Heart left ventricle (tissue), 16 donors: Measurements from ENCODE around the gene MAD2L1. TPM values are rescaled to one million over a fixed set of nuclear protein-coding genes. Genes with fewer than 3 reads are reported as not detected.

Experiments used
- ATAC-seq, 4 donors: fragments of 200-7000 bp; cut with Tn5 transposase; one replicate each; pipeline ENCODE4 v1.9.1; 2020 to 2022; ENCODE audit warnings: moderate library complexity in 4 of 4, mild to moderate bottlenecking in 3 of 4, moderate number of reproducible peaks in 1 of 4
- DNase-seq, 5 donors: peaks; one replicate each; pipeline ENCODE4 v3.0.0-alpha.2; 2020
- H3K27ac ChIP-seq, 12 donors: fragments of 200-600 bp; sonication (generic) in 4 of 12; one replicate each; pipeline versions ENCODE4 v1.5.0 to v1.8.0; 2016 to 2022; ENCODE audit warnings: mild to moderate bottlenecking in 2 of 12
- H3K27me3 ChIP-seq, 9 donors: fragments of 200-600 bp; sonication (generic) in 2 of 9; one replicate each; pipeline versions ENCODE4 v1.5.1 to v1.8.0; 2016 to 2022; ENCODE audit warnings: mild to moderate bottlenecking in 3 of 9
- H3K36me3 ChIP-seq, 9 donors: fragments of 200-600 bp; sonication (generic) in 2 of 9; one replicate each; pipeline versions ENCODE4 v1.5.0 to v1.8.0; 2018 to 2022; ENCODE audit warnings: mild to moderate bottlenecking in 2 of 9
- H3K4me1 ChIP-seq, 12 donors: fragments of 200-600 bp; sonication (generic) in 4 of 12; one replicate each; pipeline versions ENCODE4 v1.5.0 to v1.8.0; 2016 to 2022; ENCODE audit warnings: mild to moderate bottlenecking in 3 of 12
- H3K4me3 ChIP-seq, 12 donors: fragments of 200-600 bp; sonication (generic) in 4 of 12; one replicate each; pipeline versions ENCODE4 v1.5.0 to v1.8.0; 2017 to 2022; ENCODE audit warnings: mild to moderate bottlenecking in 9 of 12, moderate library complexity in 4 of 12
- H3K9me3 ChIP-seq, 12 donors: fragments of 200-600 bp; sonication (generic) in 4 of 12; one replicate each; pipeline versions ENCODE4 v1.5.0 to v1.8.0; 2016 to 2022; ENCODE audit warnings: mild to moderate bottlenecking in 1 of 12
- POLR2A ChIP-seq, 2 donors: fragments of 450-650 bp; IDR thresholded peaks; one replicate each; pipeline ENCODE4 v1.6.1; 2017; ENCODE audit warnings: antibody characterized with exemption in 2 of 2, mild to moderate bottlenecking in 2 of 2, moderate library complexity in 2 of 2
- WGBS, 4 donors: extraction: QIAGEN DNeasy Blood & Tissue Kit in 2 of 4; methylation state at CpG; one replicate each; pipeline versions ENCODE4 v1.1.5 to v1.1.7; 2013 to 2018; 5-methylcytosine and 5-hydroxymethylcytosine counted together
- intact Hi-C, 10 donors: fragments of 100-400 bp; cut with DNase I; formaldehyde crosslinking; loops; one replicate each; pipeline versions ENCODE4 v1.11.1 to v1.14.2; 2022
- polyA plus RNA-seq, 2 donors: library from polyadenylated mRNA; stranded (reverse); fragments of 200-250 nt; gene quantifications; one replicate each; pipeline ENCODE4 v1.2.3, GENCODE V29; 2013
- total RNA-seq, 9 donors: library from RNA; depleted of rRNA in 2 of 9; stranded (reverse); fragments of >200 nt in 2 of 9; fragmentation: NEBNext Ultra II Directional in 3 of 9; extraction: Animal tissue kit (Norgen Biotek cat#: 25700) in 3 of 9; gene quantifications; one replicate each; pipeline versions ENCODE4 v1.1.0 to v1.2.4, GENCODE V29; 2016 to 2023
- TF ChIP-seq, protein P1 (sequence below), 12 donors: fragments of 200-600 bp; sonication (generic) in 4 of 12; IDR thresholded peaks; one replicate each; pipeline versions ENCODE4 v1.5.0 to v1.8.0; 2018 to 2022; ENCODE audit warnings: antibody characterized with exemption in 12 of 12, mild to moderate bottlenecking in 5 of 12
- donor health status: ischemic (EF 13 %, LVEDD 7.1; RV severe dilation, severe dysfunction).
- donor health status: healthy with polysubstance abuse.
- donor health status: DM: no; HTN: yes; CAD: no.
- donor health status: DM: no; HTN: no; CAD: no.
- donor health status: ischemic (EF 25% LVEDD 6.9; RV normal size, moderate dysfunction).
- donor health status: ischemic (EF 25% LVEDD 5.7; RV mildly dilated, moderate dysfunction).
- donor health status: healthy.
- donor health status: DM: yes; HTN: yes; CAD: no.
- donor health status: ischemic (EF 35%, LVEDD 5.7; RV mildly dilated, moderate dysfunction).
- donor health status: nonischemic (EF 11% LVEDD 7.7; RV severe dilation, severe dysfunction).
- donor health status: DM: yes; HTN: yes; CAD: no.
- donor health status: PGD.
- donor health status: ischemic (EF 29% LVEDD 5.4; RV normal size, mild dysfunction).
- donor health status: nonischemic (EF 23%, LVEDD 6.1; RV moderate dilation, normal function).

MAD2L1 gene
- total and polyA plus RNA-seq, 11 donors: 0.44 to 6.0 (median 1.2) TPM

DNA sequence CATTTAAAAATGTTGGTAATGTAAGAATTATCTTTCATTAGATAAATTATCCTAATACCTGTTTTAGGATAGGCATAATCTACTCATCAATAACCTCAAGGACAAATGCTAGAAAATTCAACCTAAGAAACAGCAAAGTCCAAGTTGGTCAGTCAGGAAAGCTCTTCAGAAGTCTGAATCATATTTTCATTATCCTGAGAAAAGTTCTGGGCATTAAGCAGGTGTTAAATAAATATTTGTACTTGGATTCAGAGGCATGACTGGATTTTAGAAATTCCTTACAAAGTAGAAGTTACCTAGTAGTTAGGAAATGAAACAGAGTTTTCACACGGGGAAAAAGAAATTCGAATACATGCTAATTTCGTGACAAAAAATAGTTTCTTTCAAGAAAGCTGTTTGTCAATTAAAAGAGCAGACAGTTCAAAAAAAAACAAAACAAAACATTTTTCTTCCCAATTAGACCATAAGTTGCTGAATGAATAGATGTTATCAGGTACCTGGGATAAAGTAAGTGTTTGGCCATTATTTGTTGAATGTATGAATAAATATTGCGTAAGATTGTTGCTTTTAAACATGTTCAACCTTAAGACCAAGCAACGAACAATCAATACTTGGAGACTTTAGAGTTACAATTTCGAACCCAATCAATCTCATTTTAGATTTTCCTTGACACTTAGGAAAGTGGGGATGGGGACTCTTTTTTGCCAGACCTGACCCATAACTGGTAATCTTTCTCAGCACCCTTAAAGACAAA is 48.5 kb downstream of the MAD2L1 start:
- no peak for ATAC-seq
- 82 to 87% (median 85%) methylated on average over 6 of the region's 6 CpGs for WGBS, 4 donors

DNA sequence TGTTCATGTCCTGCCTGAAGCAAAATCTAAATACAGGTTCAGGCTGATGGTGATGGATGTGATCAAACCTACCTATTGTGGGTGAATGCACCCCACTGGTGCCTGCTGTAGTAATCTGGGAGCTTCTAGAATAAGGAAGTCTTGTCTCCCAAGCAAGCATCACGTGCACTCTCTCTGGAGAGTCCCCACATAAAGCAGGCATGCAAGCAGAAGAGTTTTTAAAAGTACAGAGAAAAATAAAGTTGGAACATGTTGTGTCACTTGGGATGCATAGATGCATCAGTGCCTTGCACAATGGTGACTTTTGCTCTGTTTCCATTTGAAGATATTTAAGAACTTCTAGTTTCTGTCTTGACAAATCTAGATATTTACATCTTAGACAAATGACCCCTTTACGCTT is 54.9 kb downstream of the MAD2L1 start:
- no peak for TF ChIP-seq POLR2A (IDR thresholded peaks at IDR 0.05)
- TF ChIP-seq, protein P1, sequence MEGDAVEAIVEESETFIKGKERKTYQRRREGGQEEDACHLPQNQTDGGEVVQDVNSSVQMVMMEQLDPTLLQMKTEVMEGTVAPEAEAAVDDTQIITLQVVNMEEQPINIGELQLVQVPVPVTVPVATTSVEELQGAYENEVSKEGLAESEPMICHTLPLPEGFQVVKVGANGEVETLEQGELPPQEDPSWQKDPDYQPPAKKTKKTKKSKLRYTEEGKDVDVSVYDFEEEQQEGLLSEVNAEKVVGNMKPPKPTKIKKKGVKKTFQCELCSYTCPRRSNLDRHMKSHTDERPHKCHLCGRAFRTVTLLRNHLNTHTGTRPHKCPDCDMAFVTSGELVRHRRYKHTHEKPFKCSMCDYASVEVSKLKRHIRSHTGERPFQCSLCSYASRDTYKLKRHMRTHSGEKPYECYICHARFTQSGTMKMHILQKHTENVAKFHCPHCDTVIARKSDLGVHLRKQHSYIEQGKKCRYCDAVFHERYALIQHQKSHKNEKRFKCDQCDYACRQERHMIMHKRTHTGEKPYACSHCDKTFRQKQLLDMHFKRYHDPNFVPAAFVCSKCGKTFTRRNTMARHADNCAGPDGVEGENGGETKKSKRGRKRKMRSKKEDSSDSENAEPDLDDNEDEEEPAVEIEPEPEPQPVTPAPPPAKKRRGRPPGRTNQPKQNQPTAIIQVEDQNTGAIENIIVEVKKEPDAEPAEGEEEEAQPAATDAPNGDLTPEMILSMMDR (IDR thresholded peaks at IDR 0.05): no peak
- ATAC-seq (no peak), DNase-seq (no peak)
- H3K27ac ChIP-seq: no peak overlapping the region
- H3K4me1 ChIP-seq: peaks cover 0 to 3% (median 0%) of the 10 kb centered on the region in 12 donors
- intact Hi-C loops: no loop called here
- WGBS, 4 donors: 59 to 87% (median 75%) methylated on average over 2 of the region's 2 CpGs
- no peaks in the 10 kb centered on the region for H3K36me3 ChIP-seq
- no peaks in the 10 kb centered on the region for H3K9me3 ChIP-seq
- no peak overlapping the region for H3K4me3 ChIP-seq
- H3K27me3 ChIP-seq: no peaks in the 10 kb centered on the region

More for the DNA sequence above, 48.5 kb downstream of the MAD2L1 start:
- no peaks in the 10 kb centered on the region for H3K9me3 ChIP-seq
- H3K4me3 ChIP-seq: no peak overlapping the region
- H3K36me3 ChIP-seq: no peaks in the 10 kb centered on the region
- no peaks in the 10 kb centered on the region for H3K4me1 ChIP-seq
- DNase-seq: no peak
- no peaks in the 10 kb centered on the region for H3K27me3 ChIP-seq
- intact Hi-C loops: no loop called here
- no peak for TF ChIP-seq POLR2A (IDR thresholded peaks at IDR 0.05)
- TF ChIP-seq, protein P1 (IDR thresholded peaks at IDR 0.05): no peak
- H3K27ac ChIP-seq: no peak overlapping the region

DNA sequence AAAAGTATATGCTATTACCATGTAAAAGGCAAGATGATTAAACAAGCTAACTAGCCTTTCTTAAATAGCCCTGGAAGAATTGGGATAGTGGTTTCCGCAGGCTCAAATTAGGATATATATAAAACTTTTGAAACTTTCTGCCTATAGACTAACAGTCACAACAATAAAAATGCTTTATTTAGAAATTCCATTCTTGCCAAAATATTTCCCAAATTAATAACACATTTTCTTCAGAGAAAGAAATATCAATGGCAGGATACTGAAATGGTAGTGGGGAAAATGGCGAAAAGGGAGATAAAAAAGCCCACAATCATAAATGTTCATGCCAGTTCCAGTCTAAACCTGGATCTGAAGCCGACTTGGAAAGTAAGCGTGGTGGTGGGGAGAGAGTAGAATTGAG is 56.0 kb downstream of the MAD2L1 start:
- no peak for ATAC-seq
- intact Hi-C loops: no loop called here
- Histone ChIP-seq H3K27me3 (no peaks in the 10 kb centered on the region), H3K27ac (no peak overlapping the region), H3K4me3 (no peak overlapping the region), H3K36me3 (no peaks in the 10 kb centered on the region), H3K4me1 (peaks cover 0 to 3% (median 0%) of the 10 kb centered on the region in 12 donors), H3K9me3 (no peaks in the 10 kb centered on the region)
- DNase-seq: no peak
- 88 to 93% (median 89%) methylated on average over 4 of the region's 4 CpGs for WGBS, 4 donors
- TF ChIP-seq POLR2A (IDR thresholded peaks at IDR 0.05): no peak
- TF ChIP-seq, protein P1 (IDR thresholded peaks at IDR 0.05): no peak

DNA sequence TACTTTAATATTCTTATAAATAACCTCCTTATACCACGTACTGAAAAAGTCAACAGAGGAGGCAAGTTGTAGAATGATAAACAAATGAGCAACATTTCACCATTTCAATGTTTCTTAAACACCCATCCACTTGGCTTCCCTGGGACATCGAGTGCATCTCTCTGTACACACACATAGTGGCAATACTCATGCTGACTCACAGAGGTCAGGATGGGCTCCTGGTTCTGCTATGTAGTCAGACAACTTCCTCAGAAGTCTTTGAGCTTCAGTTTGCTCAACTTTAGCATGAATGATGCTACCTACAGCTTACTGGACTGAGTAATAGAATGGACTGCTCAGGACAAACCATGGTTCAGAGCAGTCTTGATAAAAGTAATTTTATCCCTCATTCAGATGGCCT is 56.9 kb downstream of the MAD2L1 start:
- no peaks in the 10 kb centered on the region for H3K27me3 ChIP-seq
- 58 to 86% (median 77%) methylated on average over 2 of the region's 2 CpGs for WGBS, 4 donors
- intact Hi-C loops: no loop called here
- no peak overlapping the region for H3K4me3 ChIP-seq
- no peak for TF ChIP-seq POLR2A (IDR thresholded peaks at IDR 0.05)
- TF ChIP-seq, protein P1 (IDR thresholded peaks at IDR 0.05): no peak
- H3K27ac ChIP-seq: no peak overlapping the region
- ATAC-seq (no peak), DNase-seq (no peak)
- H3K4me1 ChIP-seq: peaks cover 0 to 3% (median 0%) of the 10 kb centered on the region in 12 donors
- no peaks in the 10 kb centered on the region for H3K36me3 ChIP-seq
- no peaks in the 10 kb centered on the region for H3K9me3 ChIP-seq
